Iris pigment epithelial cell (primary cell): ENCODE results near the gene SPESP1.

Experiments
- DNase-seq: peaks from one replicate; pipeline ENCODE4 v3.0.0-alpha.2; 2011; ENCODE audit warnings: low read depth

The SPESP1 gene

DNA sequence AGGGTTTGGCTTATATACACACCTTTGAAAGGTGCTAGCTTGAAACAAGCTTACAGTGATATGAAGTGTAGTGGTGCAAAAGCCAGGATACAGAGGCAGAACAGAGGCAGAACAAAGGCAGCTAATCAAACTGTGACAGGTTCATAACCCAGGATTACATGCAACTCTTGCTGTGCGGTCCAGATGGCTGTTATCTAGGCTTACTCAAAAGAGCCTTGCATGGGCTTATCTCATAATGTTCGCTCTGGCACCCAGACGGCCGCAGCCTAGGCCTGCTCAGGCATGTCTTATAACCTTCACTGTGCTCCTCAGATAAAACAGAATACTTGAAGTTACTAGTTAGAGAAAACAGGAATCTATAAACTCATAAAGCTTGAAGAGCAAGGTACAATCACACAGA is 61.4 kb downstream of the SPESP1 start:
- peak; percentile 59 for DNase-seq

DNA sequence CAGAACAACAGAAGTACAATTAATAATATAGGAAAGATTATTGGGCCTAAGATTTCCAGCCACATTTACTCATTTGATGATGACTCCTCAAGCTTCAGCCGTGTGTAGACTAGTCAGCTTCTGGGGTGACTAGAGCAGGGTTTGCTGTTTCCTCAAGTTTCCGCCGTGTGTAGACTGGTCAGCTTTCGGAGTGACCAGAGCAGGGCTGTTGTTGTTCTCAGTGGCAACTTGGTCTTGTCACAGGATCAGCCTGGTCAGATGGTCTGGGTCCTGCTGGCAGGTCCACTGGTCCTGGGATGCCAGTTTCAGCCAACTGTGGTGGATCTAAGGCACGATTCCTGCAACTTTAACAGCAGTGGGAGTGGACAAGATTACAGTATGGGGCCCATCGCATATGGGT is 62.4 kb downstream of the SPESP1 start:
- DNase-seq: no peak

- DNase-seq: no peak
Measured at GRCh38 chr15:68993276-68993675, 63.0 kb downstream of the SPESP1 start.

- peak; percentile 57 for DNase-seq
Measured at GRCh38 chr15:68994149-68994548, 63.8 kb downstream of the SPESP1 start.

DNA sequence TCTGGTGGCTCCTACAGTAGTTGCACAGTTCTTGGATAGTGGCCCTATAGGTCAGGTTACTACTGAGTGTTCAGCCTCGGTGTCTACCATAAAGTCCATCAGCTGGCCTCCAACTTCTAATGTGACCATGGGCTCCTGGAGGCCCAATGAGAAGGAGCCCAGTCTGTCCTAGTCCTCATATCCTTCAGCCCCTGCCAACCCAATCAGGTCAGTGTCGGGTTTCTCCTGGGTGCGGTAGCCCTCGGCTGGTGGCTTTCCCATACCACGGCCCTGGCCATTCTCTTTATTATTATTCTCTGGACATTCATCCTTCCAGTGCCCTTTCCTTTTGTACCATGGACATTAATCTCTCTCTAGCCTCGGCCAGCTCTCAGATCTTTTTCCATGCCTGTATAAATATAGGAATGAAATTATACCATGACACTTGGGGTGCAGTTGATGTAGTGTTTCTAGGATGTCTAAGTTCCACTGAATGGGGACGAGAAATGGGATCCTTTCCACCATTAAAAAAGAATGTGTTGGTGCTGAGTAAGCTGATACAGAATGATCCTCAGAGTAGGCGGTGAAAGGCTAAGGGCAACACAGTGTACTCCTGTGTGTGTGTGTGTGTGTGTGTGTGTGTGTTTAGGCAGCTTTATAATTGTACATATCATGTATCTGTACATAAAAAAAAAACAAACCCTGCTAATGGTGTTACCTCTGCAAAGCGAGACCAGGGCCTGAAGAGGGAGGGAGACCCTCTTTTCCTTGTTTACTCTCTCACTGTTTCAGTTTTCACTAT is 64.8 kb downstream of the SPESP1 start:
- no peak for DNase-seq
